Measurements from ENCODE around the gene ZNF862. TPM values are rescaled to one million over a fixed set of nuclear protein-coding genes. Genes with fewer than 3 reads are reported as not detected.
"Not testable (repeated sequence)": the region's sequence is repeated elsewhere in the genome, so short reads cannot be mapped to it uniquely, and the experiment has no call there.

Gene ZNF862
- total and polyA plus RNA-seq, 2 donors (not counting 1 experiment from before 2014, with no cell fraction given), result 24.1 to 33.0 TPM

DNA sequence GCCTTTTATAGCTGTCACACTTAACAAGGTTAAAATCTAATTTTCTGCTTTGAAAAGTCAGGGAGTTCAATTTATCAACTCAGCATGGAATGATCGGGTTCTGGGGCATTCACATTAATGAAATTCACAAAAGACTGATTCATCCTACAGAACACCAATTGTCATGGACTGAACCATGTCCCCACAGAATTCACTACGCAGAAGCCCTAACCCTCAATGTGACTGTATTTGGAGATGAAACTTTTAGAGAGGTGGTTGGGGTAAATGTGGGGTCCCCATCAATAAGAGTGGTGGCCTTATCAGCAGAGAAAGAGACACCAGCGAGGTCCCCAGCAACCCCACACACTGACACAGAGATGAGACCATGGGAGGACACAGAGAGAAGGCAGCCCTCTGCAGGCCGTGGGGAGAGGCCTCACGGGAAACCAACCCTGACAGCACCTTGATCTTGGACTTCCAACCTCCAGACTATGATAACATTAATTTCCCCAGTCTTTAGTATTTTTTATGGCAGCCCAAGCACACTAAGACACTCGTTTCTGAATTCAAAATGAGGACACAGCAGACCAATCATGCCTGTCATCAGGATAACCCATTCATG is 69.7 kb downstream of the ZNF862 start:
- intact Hi-C loops (cut with micrococcal nuclease); H3K4me1 Mint-ChIP-seq: not testable (repeated sequence)

DNA sequence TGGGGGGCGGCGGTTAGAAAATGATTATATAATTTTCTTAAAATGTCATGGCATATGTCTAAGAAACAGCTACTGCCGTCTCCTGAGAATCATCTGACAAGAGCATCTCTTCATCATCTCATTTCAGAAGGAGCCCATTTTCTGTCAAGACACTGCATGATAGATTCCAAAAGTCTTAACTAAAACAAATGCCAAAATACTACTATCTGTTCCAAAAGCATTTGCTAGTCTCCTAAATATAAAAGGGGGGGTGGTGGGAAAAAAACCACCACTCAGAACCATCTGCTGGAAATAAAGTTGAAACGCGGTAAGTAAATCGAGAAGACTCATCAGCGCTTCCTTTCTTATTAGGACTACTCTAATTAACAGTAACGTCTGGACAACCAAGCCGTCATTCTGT is 72.0 kb downstream of the ZNF862 start:
- H3K27me3 ChIP-seq (replicated peaks in 1 of 4; ENCODE audit: control extremely low read depth in 1 of 4, control insufficient read depth in 3 of 4, insufficient read depth in 4 of 4, low read length in 3 of 4); CTCF ChIA-PET; H3K27ac Mint-ChIP-seq; H3K9me3 Mint-ChIP-seq (ENCODE audit: insufficient read depth); H3K4me1 Mint-ChIP-seq; H3K4me3 Mint-ChIP-seq; intact Hi-C loops (cut with micrococcal nuclease); H3K9ac ChIP-seq (ENCODE audit: low read length); DNase-seq; ATAC-seq (ENCODE audit: low read depth); H3K27me3 Mint-ChIP-seq; H3K4me2 ChIP-seq (replicated peaks; ENCODE audit: low read depth, low read length, poor library complexity, severe bottlenecking); POLR2A ChIA-PET; H4K20me1 ChIP-seq (ENCODE audit: control insufficient read depth, insufficient read depth, low read length, poor library complexity, severe bottlenecking); H3K9me3 ChIP-seq (ENCODE audit: control extremely low read depth in 1 of 3, control insufficient read depth in 2 of 3, insufficient read depth in 1 of 3, low read length in 2 of 3); H3K4me1 ChIP-seq (ENCODE audit: control insufficient read depth in 2 of 2, insufficient read depth in 2 of 2, low read length in 2 of 2); H2AFZ ChIP-seq (ENCODE audit: insufficient read depth, low read depth, low read length, poor library complexity, severe bottlenecking); H3K36me3 ChIP-seq (replicated peaks in 1 of 2; ENCODE audit: control extremely low read depth in 1 of 2, control insufficient read depth in 1 of 2, extremely low read depth in 1 of 2, insufficient read depth in 2 of 2, low read length in 1 of 2); H3K4me3 ChIP-seq (ENCODE audit: control extremely low read depth in 1 of 5, extremely low read depth in 1 of 5, insufficient read depth in 1 of 5, low read depth in 2 of 5, low read length in 4 of 5); H3K27ac ChIP-seq (ENCODE audit: low read length in 2 of 2); H3K79me2 ChIP-seq (ENCODE audit: control insufficient read depth, insufficient read depth, low read length): not testable (repeated sequence)
- WGBS (ENCODE audit: insufficient coverage), result no CpG with 5 or more reads among the region's 9 CpGs

More for the DNA sequence above, 69.7 kb downstream of the ZNF862 start:
- ATAC-seq (ENCODE audit: low read depth); H3K27ac Mint-ChIP-seq; DNase-seq; CTCF ChIA-PET; H3K9me3 ChIP-seq (ENCODE audit: control extremely low read depth in 1 of 3, control insufficient read depth in 2 of 3, insufficient read depth in 1 of 3, low read length in 2 of 3); POLR2A ChIA-PET; H3K27ac ChIP-seq (ENCODE audit: low read length in 2 of 2); H3K9ac ChIP-seq (ENCODE audit: low read length); H4K20me1 ChIP-seq (ENCODE audit: control insufficient read depth, insufficient read depth, low read length, poor library complexity, severe bottlenecking); H3K4me2 ChIP-seq (replicated peaks; ENCODE audit: low read depth, low read length, poor library complexity, severe bottlenecking); H3K27me3 Mint-ChIP-seq; H3K79me2 ChIP-seq (ENCODE audit: control insufficient read depth, insufficient read depth, low read length); H3K4me1 ChIP-seq (ENCODE audit: control insufficient read depth in 2 of 2, insufficient read depth in 2 of 2, low read length in 2 of 2); H3K9me3 Mint-ChIP-seq (ENCODE audit: insufficient read depth); H3K36me3 ChIP-seq (replicated peaks in 1 of 2; ENCODE audit: control extremely low read depth in 1 of 2, control insufficient read depth in 1 of 2, extremely low read depth in 1 of 2, insufficient read depth in 2 of 2, low read length in 1 of 2); H2AFZ ChIP-seq (ENCODE audit: insufficient read depth, low read depth, low read length, poor library complexity, severe bottlenecking); H3K4me3 Mint-ChIP-seq; H3K4me3 ChIP-seq (ENCODE audit: control extremely low read depth in 1 of 5, extremely low read depth in 1 of 5, insufficient read depth in 1 of 5, low read depth in 2 of 5, low read length in 4 of 5); H3K27me3 ChIP-seq (replicated peaks in 1 of 4; ENCODE audit: control extremely low read depth in 1 of 4, control insufficient read depth in 3 of 4, insufficient read depth in 4 of 4, low read length in 3 of 4): not testable (repeated sequence)
- no CpG with 5 or more reads among the region's 6 CpGs for WGBS (ENCODE audit: insufficient coverage)

DNA sequence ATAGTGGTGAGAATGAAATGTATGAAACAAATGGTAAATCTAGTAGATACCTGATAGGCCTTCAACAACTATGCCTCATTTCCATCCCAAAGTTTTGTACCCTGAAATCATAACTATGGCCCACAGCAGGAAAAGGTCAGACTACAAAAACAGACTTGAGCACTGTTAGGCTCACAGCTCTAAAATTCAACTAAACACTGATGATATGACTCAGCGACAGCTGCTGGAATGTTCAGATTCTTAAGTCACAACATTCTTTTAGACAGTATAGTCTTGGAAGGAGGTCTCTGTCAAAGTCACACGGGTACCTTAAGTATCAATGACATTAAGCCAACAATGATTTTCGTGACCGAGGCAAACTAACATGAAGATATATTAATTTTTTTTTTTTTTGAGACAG is 74.0 kb downstream of the ZNF862 start:
- H3K4me3 ChIP-seq (ENCODE audit: control extremely low read depth in 1 of 5, extremely low read depth in 1 of 5, insufficient read depth in 1 of 5, low read depth in 2 of 5, low read length in 4 of 5); CTCF ChIA-PET; H2AFZ ChIP-seq (ENCODE audit: insufficient read depth, low read depth, low read length, poor library complexity, severe bottlenecking); DNase-seq; H3K79me2 ChIP-seq (ENCODE audit: control insufficient read depth, insufficient read depth, low read length); H3K4me3 Mint-ChIP-seq; intact Hi-C loops (cut with micrococcal nuclease); H3K27ac ChIP-seq (ENCODE audit: low read length in 2 of 2); H4K20me1 ChIP-seq (ENCODE audit: control insufficient read depth, insufficient read depth, low read length, poor library complexity, severe bottlenecking); H3K9ac ChIP-seq (ENCODE audit: low read length); H3K9me3 Mint-ChIP-seq (ENCODE audit: insufficient read depth); H3K36me3 ChIP-seq (replicated peaks in 1 of 2; ENCODE audit: control extremely low read depth in 1 of 2, control insufficient read depth in 1 of 2, extremely low read depth in 1 of 2, insufficient read depth in 2 of 2, low read length in 1 of 2); H3K9me3 ChIP-seq (ENCODE audit: control extremely low read depth in 1 of 3, control insufficient read depth in 2 of 3, insufficient read depth in 1 of 3, low read length in 2 of 3); POLR2A ChIA-PET; H3K4me2 ChIP-seq (replicated peaks; ENCODE audit: low read depth, low read length, poor library complexity, severe bottlenecking); H3K27me3 ChIP-seq (replicated peaks in 1 of 4; ENCODE audit: control extremely low read depth in 1 of 4, control insufficient read depth in 3 of 4, insufficient read depth in 4 of 4, low read length in 3 of 4); H3K4me1 ChIP-seq (ENCODE audit: control insufficient read depth in 2 of 2, insufficient read depth in 2 of 2, low read length in 2 of 2); ATAC-seq (ENCODE audit: low read depth); H3K4me1 Mint-ChIP-seq; H3K27ac Mint-ChIP-seq; H3K27me3 Mint-ChIP-seq: not testable (repeated sequence)
- WGBS (ENCODE audit: insufficient coverage), result no CpG with 5 or more reads among the region's 4 CpGs

Small RNAs within 50 kb of the gene (small RNA-seq; reads per million reads assigned to genes)
- gene AC093458.1 (ENCODE audit: insufficient read length, low read depth, low replicate concordance), result not detected

Other genes with a start within 250 kb of the ZNF862 start
- gene ZNF467, start 64.8 kb upstream of the ZNF862 start, total RNA-seq, result 0.32 and 0.39 TPM in 2 replicates
- gene ZNF467, start 64.8 kb upstream of the ZNF862 start, polyA plus RNA-seq, result 1.1 and 1.2 TPM in 2 replicates
- 13.5 and 15.4 TPM in 2 replicates for gene ATP6V0E2, start 35.6 kb downstream of the ZNF862 start, total RNA-seq
- 33.5 and 49.6 TPM in 2 replicates for gene ATP6V0E2, start 35.6 kb downstream of the ZNF862 start, polyA plus RNA-seq